Activated CD4-positive, alpha-beta memory T cell treated with anti-CD3 and anti-CD28 coated beads, Interleukin-2, amount 10 ng/mL, durations not matched to agents 7 days and 5 days (primary cell): ENCODE results near the gene PLEKHO1. TPM values are rescaled to one million over a fixed set of nuclear protein-coding genes. Genes with fewer than 3 reads are reported as not detected.

Experiments used
- total RNA-seq, 2 experiments: library from RNA; stranded (reverse); gene quantifications; one replicate each; pipeline ENCODE4 v1.2.3, GENCODE V29; 2021

Gene PLEKHO1
- total RNA-seq, 2 experiments from 2014 or later, result 89.8 to 92.9 TPM

Other genes starting within 250 kb of the PLEKHO1 start
- gene SV2A, start 232.1 kb upstream of the PLEKHO1 start, total RNA-seq, result 10 to 100 TPM; 14.4 to 15.2 TPM
- gene SF3B4, start 222.1 kb upstream of the PLEKHO1 start, total RNA-seq, result 10 to 100 TPM; 82.3 to 84.3 TPM
- gene MTMR11, start 213.0 kb upstream of the PLEKHO1 start, total RNA-seq, result 10 to 100 TPM; 19.2 to 20.7 TPM
- 10 to 100 TPM; 15.9 to 17.4 TPM for gene OTUD7B, start 139.2 kb upstream of the PLEKHO1 start, total RNA-seq
- gene VPS45, start 82.1 kb upstream of the PLEKHO1 start, total RNA-seq, result 10 to 100 TPM; 35.4 to 39.0 TPM
- gene ANP32E, start 86.2 kb downstream of the PLEKHO1 start, total RNA-seq, result 100 to 1,000 TPM; 185 TPM
- gene CA14, start 107.9 kb downstream of the PLEKHO1 start, total RNA-seq, result not detected
- 100 to 1,000 TPM; 142 to 144 TPM for gene APH1A, start 119.1 kb downstream of the PLEKHO1 start, total RNA-seq
- gene C1orf54, start 122.9 kb downstream of the PLEKHO1 start, total RNA-seq, result 1 to 10 TPM; 4.1 TPM
- 1 to 10 TPM; 1.5 to 1.7 TPM for gene CIART, start 132.6 kb downstream of the PLEKHO1 start, total RNA-seq
- gene MRPS21, start 143.9 kb downstream of the PLEKHO1 start, total RNA-seq, result 10 to 100 TPM; 67.2 to 68.2 TPM
- gene PRPF3, start 171.6 kb downstream of the PLEKHO1 start, total RNA-seq, result 10 to 100 TPM; 60.3 to 64.7 TPM
- 10 to 100 TPM; 33.6 to 35.0 TPM for gene RPRD2, start 214.2 kb downstream of the PLEKHO1 start, total RNA-seq